Keratinocyte (primary cell): ENCODE measurements around the gene ARID3A. TPM values are rescaled to one million over a fixed set of nuclear protein-coding genes. Genes with fewer than 3 reads are reported as not detected.

ENCODE experiments used
- DNase-seq: peaks from one replicate; pipeline ENCODE4 v3.0.0-alpha.2; 2011; ENCODE audit warnings: low read depth, missing footprints, low spot score
- FAIRE-seq: peaks from 2 replicates; lab custom pipeline; 2011; peaks lifted over from hg19 to GRCh38; lab: Jason Lieb, UNC
- H2AFZ ChIP-seq: 2 replicates; pipeline ENCODE4 v1.6.0; 2012; ENCODE audit warnings: low read length, control low read depth, inconsistent platforms; ENCODE audit not compliant: control insufficient read depth
- H3K27ac ChIP-seq: 2 replicates; pipeline ENCODE4 v1.5.1; 2011; ENCODE audit warnings: low read length; ENCODE audit not compliant: control insufficient read depth, insufficient read depth
- H3K27me3 ChIP-seq: 3 replicates; pipeline ENCODE4 v1.6.0; 2011; ENCODE audit warnings: low read length; ENCODE audit not compliant: control insufficient read depth, insufficient read depth; ENCODE audit errors: extremely low read depth
- H3K36me3 ChIP-seq, 2 experiments: 2 replicates in 1 of 2; 3 replicates in 1 of 2; pipeline ENCODE4 v1.5.1; 2011; ENCODE audit warnings: low read length in 2 of 2, mild to moderate bottlenecking in 1 of 2; ENCODE audit not compliant: control insufficient read depth in 2 of 2, insufficient read depth in 2 of 2; ENCODE audit errors: extremely low read depth in 1 of 2
- H3K4me1 ChIP-seq: 3 replicates; pipeline ENCODE4 v1.5.1; 2011; ENCODE audit warnings: low read length; ENCODE audit not compliant: control insufficient read depth, insufficient read depth; ENCODE audit errors: extremely low read depth
- H3K4me2 ChIP-seq: 3 replicates; pipeline ENCODE4 v1.6.0; 2011; ENCODE audit warnings: low read depth, low read length; ENCODE audit not compliant: control insufficient read depth, insufficient read depth; ENCODE audit errors: extremely low read depth
- H3K4me3 ChIP-seq, 3 experiments: fragments of 200-600 bp in 1 of 3; sonication (generic) in 1 of 3; 2 replicates in 2 of 3; 3 replicates in 1 of 3; pipeline ENCODE4 v1.5.1; 2011 to 2016; ENCODE audit warnings: low read length in 3 of 3, mild to moderate bottlenecking in 3 of 3, control low read depth in 2 of 3, inconsistent platforms in 1 of 3, low read depth in 1 of 3, mixed read lengths in 1 of 3, mixed run types in 1 of 3, moderate library complexity in 1 of 3; ENCODE audit not compliant: control insufficient read depth in 2 of 3, insufficient read depth in 2 of 3; ENCODE audit errors: extremely low read depth in 1 of 3
- H3K79me2 ChIP-seq: 2 replicates; pipeline ENCODE4 v1.6.0; 2012; ENCODE audit warnings: low read length; ENCODE audit not compliant: control insufficient read depth, insufficient read depth
- H3K9ac ChIP-seq: 3 replicates; pipeline ENCODE4 v1.6.0; 2011; ENCODE audit warnings: low read length; ENCODE audit not compliant: control insufficient read depth, insufficient read depth; ENCODE audit errors: extremely low read depth
- H3K9me1 ChIP-seq: 3 replicates; pipeline ENCODE4 v1.6.0; 2011; ENCODE audit warnings: low read length; ENCODE audit not compliant: control insufficient read depth, insufficient read depth; ENCODE audit errors: extremely low read depth
- H3K9me3 ChIP-seq: 2 replicates; pipeline ENCODE4 v1.5.1; 2012; ENCODE audit warnings: low read depth, low read length; ENCODE audit not compliant: control insufficient read depth
- H4K20me1 ChIP-seq: 3 replicates; pipeline ENCODE4 v1.6.0; 2011; ENCODE audit warnings: low read length; ENCODE audit not compliant: control insufficient read depth, insufficient read depth; ENCODE audit errors: extremely low read depth
- CTCF ChIP-seq, 3 experiments: IDR thresholded peaks in 1 of 3; conservative IDR thresholded peaks in 1 of 3; optimal IDR thresholded peaks in 1 of 3; 2 replicates in 2 of 3; 3 replicates in 1 of 3; pipeline versions ENCODE3 to v1.5.1; 2011; ENCODE audit warnings: low read length in 3 of 3, mild to moderate bottlenecking in 3 of 3, moderate library complexity in 2 of 3, control low read depth in 1 of 3, inconsistent platforms in 1 of 3; ENCODE audit not compliant: insufficient read depth in 2 of 3; ENCODE audit errors: extremely low read depth in 1 of 3
- EZH2 ChIP-seq: IDR thresholded peaks from one replicate; pipeline ENCODE4 v1.6.1; 2012; ENCODE audit warnings: inconsistent platforms, mild to moderate bottlenecking, low read length, moderate library complexity
- dilution Hi-C: fragments of 300-500 bp; cut with MboI; formaldehyde crosslinking; loops from one replicate; pipeline ENCODE4 v1.7.0; 2020; ENCODE audit warnings: low sequenced_read_pairs; ENCODE audit not compliant: extremely low pct_ligation_motif_present
- polyA plus RNA-seq, 5 experiments: library from polyadenylated mRNA; depleted of rRNA in 3 of 5; stranded (reverse) in 3 of 5; stranded (forward) in 1 of 5; unstranded in 1 of 5; fragments of >200 nt; gene quantifications; 1 replicate in 1 of 5; 2 replicates in 3 of 5; 3 replicates in 1 of 5; pipeline versions ENCODE4 v1.2.1 to v1.2.3, GENCODE V29; 2011 to 2012; ENCODE audit warnings: missing spikeins in 2 of 5, low read depth in 1 of 5, low replicate concordance in 1 of 5

The ARID3A gene
- polyA plus RNA-seq, 1 donor (not counting 4 experiments of a cell fraction or from before 2014, with no cell fraction given), result 2.6 TPM

- Histone ChIP-seq H3K27me3 (no peaks in the 10 kb centered on the region), H3K27ac (no peak overlapping the region), H3K9me3 (no peaks in the 10 kb centered on the region), H3K79me2 (no peaks in the 10 kb centered on the region), H3K9ac (no peak overlapping the region), H3K4me3 (no peak overlapping the region), H3K9me1 (no peaks in the 10 kb centered on the region), H3K4me1 (peaks cover 6% of the 10 kb centered on the region), H3K4me2 (no peak overlapping the region), H4K20me1 (peaks cover 2% of the 10 kb centered on the region), H2AFZ (no peak overlapping the region), H3K36me3 (peaks cover 9 to 14% of the 10 kb centered on the region in 2 experiments)
- TF ChIP-seq EZH2 (no peak), CTCF (optimal IDR thresholded peaks at IDR 0.05 in 1 of 3, IDR thresholded peaks at IDR 0.05 in 1 of 3, conservative IDR thresholded peaks at IDR 0.05 in 1 of 3; ENCODE audit: extremely low read depth in 1 of 3, insufficient read depth in 2 of 3, low read length in 3 of 3) (no peak)
- dilution Hi-C loops, result no loop called here
- no peak for DNase-seq
- no peak for FAIRE-seq
Measured at GRCh38 chr19:887072-887471, 38.8 kb upstream of the ARID3A start.

- Histone ChIP-seq H4K20me1 (peaks cover 2% of the 10 kb centered on the region), H3K36me3 (peaks cover 9 to 13% of the 10 kb centered on the region in 2 experiments), H3K27me3 (no peaks in the 10 kb centered on the region), H3K9me3 (no peaks in the 10 kb centered on the region), H3K9ac (no peak overlapping the region), H3K4me1 (peaks cover 6% of the 10 kb centered on the region), H3K9me1 (no peaks in the 10 kb centered on the region), H3K4me3 (no peak overlapping the region), H3K27ac (no peak overlapping the region), H3K79me2 (no peaks in the 10 kb centered on the region), H3K4me2 (no peak overlapping the region), H2AFZ (no peak overlapping the region)
- dilution Hi-C loops, result no loop called here
- FAIRE-seq, result no peak
- TF ChIP-seq CTCF (optimal IDR thresholded peaks at IDR 0.05 in 1 of 3, IDR thresholded peaks at IDR 0.05 in 1 of 3, conservative IDR thresholded peaks at IDR 0.05 in 1 of 3; ENCODE audit: extremely low read depth in 1 of 3, insufficient read depth in 2 of 3, low read length in 3 of 3) (no peak), EZH2 (no peak)
- no peak for DNase-seq
Measured at GRCh38 chr19:887599-887998, 38.2 kb upstream of the ARID3A start.
